Activated naive CD8-positive, alpha-beta T cell treated with anti-CD3 and anti-CD28 coated beads, Interleukin-2, amount 50 U/mL, for 16 hours (primary cell): Measurements from ENCODE around the gene SEPTIN5.
"Not testable (repeated sequence)": the region's sequence is repeated elsewhere in the genome, so short reads cannot be mapped to it uniquely, and the experiment has no call there.

ENCODE experiments used
- DNase-seq: peaks from one replicate; pipeline ENCODE4 v3.0.0-alpha.2; 2020; ENCODE audit warnings: low read depth, low spot score

Gene SEPTIN5

GRCh38 chr22:19680911-19681862 is 33.1 kb upstream of the SEPTIN5 start:
- DNase-seq: no peak

DNA sequence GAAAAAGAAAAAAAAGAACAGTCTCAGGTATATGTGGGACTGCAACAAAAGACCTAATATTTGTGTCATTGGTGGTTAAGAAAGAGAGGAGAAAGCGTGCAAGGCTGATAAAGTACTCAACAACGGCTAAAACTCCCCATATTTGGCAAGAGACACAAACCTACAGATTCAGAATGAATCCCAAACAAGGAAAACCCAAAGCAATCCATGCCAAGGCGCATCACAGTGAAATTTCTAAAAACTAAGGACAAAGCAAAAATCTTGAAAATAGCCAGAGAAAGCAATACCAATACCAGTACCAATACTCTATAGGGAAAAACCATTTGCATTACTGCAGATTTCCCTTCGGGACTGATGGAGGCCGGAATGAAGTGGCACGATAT is 32.4 kb upstream of the SEPTIN5 start:
- no peak for DNase-seq

GRCh38 chr22:19686946-19687345 is 27.4 kb upstream of the SEPTIN5 start:
- DNase-seq: no peak

DNA sequence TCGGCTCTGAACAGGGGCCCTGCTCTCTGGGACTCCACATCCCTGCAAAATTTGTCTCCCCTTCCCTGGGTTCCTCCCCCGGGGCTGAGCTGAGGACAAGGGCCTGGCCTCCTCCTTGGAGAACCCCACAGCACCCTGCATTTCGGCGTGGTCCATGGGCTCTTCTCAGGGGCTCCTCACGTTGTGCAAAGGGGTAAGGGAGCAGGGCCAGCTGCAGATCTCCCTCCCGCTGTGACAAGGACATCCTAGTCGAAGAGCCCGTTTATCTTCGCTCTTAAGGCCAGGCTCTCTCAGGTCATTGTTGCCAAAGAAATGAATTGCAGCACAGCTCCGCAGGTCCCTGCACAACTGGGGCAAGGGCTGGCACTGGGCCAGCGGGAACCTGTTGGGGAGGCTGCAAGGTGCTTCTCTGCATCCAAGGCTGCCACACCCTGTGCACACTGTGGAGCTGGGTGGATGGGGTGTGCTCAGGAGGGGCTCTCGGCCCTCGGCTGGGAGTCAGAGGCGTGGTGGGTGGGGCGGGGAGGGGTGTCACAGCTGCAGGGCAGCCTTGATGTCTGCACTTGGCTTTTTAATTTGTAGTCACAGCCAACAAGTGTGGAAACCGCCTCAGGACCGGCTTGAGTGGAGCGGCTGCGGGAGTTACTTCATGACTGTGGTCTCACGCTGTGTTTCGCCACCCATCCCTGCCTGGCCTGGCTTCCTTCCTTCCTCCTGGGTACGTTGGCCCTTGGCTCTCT is 26.6 kb upstream of the SEPTIN5 start:
- no peak for DNase-seq

DNA sequence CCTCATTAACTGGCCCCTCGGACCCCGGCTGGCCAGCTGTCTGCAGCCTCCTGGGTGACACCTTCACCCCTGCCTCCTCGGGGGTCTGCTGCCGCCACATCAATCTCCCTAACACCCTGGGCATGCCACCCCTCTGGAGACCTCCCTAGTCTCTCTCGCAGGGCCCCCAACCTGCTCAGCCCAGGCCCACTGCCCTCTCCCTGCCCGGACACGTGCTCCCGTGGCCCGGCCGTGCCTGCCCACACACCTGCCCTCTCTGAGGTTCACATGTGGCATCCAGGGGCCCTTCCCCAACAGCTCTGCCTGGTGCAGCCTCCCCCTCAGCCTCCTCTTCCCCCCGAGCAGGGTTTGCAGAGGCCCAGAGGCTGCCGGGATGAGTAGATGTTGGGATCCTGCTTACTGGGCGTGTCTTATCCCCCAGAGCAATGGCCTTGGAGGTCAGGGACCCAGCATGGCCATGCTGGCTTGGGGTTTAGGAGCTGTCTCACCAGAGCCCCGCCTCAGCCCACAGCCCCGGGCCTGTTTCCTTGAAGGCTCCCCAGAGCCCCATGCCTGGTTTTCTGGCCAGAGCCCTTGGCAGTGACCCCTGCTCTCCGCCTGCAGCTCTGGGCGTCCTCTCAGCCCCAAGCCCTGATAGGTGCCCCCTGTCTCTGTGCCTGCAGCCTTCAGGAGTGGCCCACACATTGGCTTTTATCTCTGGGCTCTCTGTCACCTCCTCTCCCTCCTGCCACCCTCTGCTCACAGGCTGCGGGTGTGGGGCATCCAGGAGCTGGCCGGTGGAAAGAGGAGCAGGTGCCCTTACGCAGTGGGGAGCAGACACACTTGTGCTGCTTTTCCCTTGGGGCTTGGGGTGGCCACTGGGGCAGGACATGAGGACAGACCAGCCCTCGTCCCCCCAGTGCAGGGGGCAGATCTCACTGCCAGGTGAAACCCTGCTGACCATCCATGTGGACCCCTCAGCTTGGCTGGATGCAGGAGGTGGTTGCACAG is 25.7 kb upstream of the SEPTIN5 start:
- no peak for DNase-seq

DNA sequence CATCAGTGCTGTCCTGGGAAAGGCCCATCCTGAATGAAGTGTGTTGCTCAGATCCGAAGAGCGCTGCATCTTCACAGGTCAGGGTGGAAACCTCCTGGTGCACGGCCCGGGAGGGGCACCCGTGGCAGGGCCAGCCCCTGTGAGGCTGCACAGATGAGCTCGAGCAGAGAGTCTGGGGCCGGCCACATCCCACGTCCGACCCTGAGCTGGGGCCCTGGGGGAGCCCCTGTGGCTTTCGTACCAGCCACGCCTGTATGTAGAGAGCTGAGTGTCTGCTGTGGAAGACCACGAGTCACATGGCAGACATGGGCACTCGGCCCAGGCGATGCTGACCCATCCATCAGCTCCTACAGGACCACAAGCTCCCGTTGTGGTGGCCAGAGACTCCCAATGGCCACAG is 24.9 kb upstream of the SEPTIN5 start:
- no peak for DNase-seq

- DNase-seq: no peak
Measured at GRCh38 chr22:19691007-19691720, 23.1 kb upstream of the SEPTIN5 start.

DNA sequence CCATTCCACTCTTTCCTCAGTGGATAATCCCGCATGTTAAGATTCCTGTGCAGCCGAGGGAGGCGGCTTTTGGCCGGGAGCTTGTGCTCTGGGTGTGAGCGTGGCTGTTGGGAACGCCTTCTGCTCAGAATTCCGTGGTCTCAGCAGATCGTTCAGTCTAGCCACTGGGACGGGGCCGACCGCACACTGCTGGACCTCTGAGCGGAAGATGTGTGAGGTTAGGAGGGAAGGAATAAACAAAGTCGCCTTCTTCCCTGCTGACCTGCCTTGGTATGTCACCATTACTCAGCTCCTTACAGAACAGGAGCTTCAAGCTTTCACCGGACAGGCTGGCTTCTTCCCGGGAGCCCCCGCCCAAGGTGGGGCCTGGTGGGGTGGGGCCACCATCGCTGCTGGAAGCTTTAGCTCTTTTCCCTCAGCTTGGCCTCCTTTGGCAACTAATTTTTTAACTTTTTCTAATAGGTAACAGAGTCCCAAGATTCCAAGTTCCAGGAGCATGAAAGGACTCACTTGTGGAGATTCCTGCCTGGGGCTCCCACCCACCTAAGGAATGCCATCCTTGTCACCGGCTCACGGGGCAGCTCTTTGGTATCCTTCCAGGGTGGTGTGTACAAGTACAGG is 22.5 kb upstream of the SEPTIN5 start:
- DNase-seq: no peak

GRCh38 chr22:19693581-19693980 is 20.7 kb upstream of the SEPTIN5 start:
- no peak for DNase-seq

DNA sequence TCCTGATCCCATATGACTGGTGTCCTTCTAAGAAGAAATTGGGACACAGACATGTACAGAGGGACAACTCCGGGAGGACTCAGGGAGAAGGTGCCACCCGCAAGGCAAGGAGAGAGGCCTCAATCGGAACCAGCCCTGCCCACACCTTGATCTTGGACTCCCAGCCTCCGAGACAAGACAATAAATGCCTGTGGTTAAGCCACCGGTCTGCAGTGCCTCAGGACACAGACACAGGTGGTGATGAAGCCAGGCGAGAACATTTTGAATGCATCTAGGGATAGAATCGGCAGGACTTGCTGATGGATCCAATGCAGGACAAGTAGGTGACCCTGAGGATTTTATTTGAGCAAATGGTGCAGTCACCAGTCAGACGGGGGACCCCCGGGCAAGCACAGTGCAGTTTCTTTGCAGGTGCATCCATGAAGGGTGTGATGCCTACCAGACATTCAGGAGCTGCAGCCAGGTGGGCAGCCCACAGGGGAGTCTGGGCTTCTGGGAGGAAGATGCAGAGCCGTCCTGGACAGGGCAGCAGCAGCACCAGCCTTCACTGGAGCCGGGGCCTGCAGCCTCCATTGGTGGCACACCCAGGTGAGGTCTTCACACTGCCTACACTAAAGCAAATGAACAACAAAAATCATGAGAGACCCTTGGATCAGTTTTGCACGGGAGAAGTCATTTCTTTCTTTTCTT is 20.2 kb upstream of the SEPTIN5 start:
- DNase-seq: no peak

- no peak for DNase-seq
Measured at GRCh38 chr22:19694696-19695095, 19.6 kb upstream of the SEPTIN5 start.

- DNase-seq: no peak
Measured at GRCh38 chr22:19696504-19697276, 17.6 kb upstream of the SEPTIN5 start.

- not testable (repeated sequence) for DNase-seq
Measured at GRCh38 chr22:19697871-19698270, 16.4 kb upstream of the SEPTIN5 start.

- no peak for DNase-seq
Measured at GRCh38 chr22:19700790-19701419, 13.4 kb upstream of the SEPTIN5 start.

DNA sequence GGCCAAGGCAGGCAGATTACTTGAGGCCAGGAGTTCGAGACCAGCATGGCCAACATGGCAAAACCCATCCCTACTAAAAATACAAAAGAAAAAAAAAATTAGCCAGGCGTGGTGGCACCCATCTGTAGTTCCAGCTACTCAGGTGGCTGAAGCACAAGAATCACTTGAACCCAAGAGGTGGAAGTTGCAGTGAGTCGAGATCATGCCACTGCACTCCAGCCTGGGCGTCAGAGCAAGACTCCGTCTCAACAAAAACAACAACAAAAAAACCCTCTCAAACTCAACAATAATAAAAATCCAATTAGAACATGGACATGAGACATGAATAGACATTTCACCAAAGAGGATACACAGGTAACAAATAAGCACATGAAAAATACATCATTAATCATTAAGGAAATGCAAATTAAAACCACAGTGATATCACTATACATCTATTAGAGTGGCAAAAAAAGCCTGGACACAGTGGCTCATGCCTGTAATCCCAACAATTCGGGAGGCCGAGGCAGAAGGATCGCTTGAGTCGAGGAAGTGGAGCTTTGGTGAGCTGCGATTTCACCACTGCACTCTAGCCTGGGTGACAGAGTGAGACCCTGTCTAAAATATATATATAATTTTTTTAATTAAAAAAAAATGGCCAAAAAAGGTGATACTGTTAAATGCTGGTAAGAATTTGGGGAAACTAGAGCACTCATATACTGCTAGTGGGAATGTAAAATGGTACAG is 12.7 kb upstream of the SEPTIN5 start:
- no peak for DNase-seq

DNA sequence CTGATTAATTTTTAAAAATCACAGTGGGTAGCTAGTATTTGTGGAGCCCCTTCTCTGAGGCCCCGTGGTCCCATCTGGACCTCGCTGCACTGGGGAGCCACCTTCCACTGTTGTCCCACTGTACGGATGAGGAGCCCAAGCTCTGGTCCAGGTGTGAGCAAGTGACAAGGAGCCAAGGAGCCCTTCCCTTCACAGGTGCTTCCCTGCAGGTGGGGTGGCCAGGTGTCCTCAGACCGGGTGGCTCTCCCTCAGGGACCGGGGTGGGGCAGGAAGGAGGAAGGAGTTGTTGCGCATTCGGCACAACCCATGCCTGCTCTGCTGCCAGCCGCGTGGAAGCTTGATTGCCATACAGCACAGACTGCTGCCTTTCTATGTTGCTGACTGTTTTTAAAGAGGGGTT is 10.4 kb upstream of the SEPTIN5 start:
- DNase-seq: no peak

DNA sequence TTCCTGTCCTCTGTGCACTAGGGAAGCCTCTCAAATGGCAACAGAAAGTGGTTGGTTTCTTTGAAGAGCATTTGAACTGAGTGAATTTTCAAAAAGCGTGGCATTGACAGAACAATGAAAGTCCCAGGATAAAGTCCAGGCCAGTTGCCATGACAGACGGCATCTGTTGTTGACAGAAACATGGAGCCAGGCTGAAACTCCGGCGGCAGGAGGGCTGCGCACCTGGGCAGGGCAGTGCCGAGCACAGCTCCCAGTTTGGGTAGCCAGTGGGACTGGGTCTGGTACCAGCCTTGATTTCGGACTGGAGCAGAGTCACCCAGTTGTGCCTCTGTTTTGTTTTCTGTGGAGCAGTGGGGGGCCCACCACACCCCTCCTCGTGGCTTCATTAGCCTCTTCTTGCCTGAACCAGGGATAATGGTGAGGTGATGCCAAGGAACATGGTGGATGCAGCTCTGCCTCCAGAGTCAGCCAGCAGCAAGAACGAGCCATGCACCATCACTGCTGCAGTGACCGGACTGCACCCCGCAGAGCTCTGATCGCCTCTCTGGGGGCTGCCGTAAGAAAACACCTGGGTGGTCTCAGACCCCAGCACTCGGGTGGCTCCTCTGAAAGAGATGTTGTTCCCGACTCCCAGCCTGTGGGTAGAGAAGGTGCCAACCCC is 9.8 kb upstream of the SEPTIN5 start:
- no peak for DNase-seq
